ENCODE data around the gene AP5S1.
A peak's percentile ranks its signal among the peaks of the same experiment; 100 is the strongest.
"Not testable (repeated sequence)": the region's sequence is repeated elsewhere in the genome, so short reads cannot be mapped to it uniquely, and the experiment has no call there.

AP5S1 gene

DNA sequence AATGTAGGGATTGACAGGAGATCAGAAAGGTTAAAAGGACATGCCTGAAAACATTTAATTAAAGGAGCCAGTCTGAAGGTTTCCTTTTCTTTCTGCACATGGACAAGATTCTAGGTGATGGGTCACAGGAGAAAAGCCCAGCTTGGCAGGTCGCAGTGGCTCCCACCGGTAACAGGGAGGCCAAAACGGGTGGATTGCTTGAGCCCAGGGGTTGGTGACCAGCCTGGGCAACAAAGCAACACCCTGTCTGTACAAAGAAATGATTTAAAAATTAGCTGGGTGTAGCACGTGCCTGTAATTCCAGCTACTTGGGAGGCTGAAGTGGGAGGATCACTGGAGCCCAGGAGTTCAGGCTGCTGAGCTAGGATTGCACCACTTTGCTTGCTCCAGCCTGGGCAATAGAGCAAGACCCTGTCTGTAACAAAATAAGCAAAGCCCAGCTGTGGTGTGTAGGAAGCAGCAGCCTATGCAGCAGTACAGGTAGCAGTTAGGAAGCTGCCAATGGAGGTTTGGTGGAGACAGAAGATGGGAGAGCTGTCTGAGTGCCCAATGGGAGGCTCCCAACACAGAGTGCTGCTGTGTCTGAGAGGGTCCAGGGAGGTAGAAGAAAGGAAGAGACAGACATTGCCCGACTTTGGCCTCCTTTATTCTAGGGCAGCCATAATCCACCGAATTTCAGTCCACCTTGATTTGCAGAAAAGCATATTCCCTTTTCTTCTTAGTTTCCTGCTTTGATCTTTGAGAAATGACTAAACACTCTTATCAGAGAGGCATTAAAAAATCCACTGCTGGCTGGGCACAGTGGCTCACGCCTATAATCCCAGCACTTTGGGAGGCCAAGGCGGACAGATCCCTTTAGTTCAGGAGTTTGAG lies 7.1 kb upstream of the AP5S1 start:
- no peak for DNase-seq (ENCODE audit: low spot score)

DNA sequence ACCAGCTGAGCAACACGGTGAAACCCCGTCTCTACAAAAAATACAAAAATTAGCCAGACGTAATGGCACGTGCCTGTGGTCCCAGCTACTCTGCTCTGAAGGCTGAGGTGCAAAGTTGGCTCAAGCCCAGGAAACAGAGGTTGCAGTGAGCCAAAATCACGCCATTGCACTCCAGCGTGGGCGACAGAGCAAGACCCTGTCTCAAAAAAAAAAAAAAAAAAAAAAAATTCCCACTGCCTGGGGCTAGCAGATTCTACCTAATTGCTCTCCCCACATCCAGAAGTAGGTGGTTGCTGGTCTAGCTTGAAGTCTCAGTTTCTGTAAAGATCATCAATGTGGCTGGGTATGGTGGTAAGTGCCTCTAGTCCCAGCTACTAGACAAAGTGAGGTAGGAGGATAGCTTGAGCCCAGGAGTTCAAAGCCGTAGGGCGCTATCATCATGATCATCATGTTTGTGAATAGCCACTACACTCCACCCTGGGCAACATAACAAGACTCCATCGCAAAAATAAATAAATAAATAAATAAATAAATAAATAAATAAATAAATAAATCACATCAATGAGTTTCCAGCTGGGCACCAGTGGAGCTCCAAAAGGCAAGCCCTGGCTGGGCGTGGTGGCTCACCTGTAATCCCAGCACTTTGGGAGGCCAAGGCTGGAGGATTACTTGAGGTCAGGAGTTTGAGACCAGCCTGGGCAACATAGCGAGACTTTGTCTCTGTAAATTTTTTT lies 6.3 kb upstream of the AP5S1 start:
- no peak for DNase-seq (ENCODE audit: low spot score)

DNA sequence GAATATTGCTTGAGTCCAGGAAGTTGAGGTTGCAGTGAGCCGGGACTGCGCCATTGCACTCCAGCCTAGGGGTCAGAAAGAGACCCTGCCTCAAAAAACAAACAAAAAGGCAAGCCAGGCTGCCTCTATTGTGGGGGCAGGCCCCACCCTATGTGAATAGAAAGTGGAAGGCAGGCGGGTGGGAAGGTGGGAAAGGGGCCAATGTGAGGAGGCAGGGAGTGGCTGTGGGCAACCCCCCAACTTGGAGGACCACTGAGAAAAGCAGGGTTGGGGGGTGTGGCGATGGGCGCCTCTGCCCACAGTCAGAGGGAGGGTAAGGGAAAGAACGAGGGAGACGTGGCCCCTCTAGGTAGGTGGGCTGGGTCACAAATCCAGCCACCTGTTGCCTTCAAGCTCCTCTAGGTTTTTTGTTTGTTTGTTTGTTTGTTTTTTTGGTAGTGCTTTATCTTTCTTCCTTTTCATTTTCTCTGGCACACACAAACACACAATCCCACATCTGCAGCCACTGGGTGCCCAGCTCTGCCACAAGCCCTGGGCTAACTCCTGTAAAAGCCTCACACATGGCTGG lies 5.3 kb upstream of the AP5S1 start:
- DNase-seq (ENCODE audit: low spot score) = no peak

DNA sequence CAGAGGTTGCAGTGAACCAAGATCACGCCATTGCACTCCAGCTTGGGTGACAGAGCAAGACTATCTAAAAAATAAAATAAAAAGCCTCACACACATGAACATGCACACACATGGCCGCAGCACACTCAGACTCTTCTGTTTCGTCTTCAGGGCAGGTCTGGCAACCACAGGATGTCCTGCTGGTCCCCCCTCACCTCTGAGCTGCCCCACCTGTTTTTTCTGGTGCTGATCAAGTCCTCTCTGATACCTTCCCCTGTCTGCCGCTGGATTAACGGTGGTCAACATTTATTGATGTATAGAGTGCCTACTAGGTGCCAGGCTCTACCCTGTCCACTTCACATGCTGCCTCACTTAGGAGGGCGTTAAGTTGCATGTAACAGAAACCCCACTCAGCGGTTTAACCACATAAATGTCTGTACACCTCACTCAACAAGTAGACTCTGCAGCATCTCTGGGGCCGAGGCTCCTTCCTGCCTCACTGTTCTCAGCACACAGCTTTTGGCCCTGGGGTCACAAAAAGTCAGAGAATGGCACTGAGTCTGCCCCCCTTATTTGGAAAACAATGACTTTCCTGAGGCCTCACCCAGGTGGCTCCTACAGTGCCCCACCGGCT lies 4.5 kb upstream of the AP5S1 start:
- no peak for DNase-seq (ENCODE audit: low spot score)

DNA sequence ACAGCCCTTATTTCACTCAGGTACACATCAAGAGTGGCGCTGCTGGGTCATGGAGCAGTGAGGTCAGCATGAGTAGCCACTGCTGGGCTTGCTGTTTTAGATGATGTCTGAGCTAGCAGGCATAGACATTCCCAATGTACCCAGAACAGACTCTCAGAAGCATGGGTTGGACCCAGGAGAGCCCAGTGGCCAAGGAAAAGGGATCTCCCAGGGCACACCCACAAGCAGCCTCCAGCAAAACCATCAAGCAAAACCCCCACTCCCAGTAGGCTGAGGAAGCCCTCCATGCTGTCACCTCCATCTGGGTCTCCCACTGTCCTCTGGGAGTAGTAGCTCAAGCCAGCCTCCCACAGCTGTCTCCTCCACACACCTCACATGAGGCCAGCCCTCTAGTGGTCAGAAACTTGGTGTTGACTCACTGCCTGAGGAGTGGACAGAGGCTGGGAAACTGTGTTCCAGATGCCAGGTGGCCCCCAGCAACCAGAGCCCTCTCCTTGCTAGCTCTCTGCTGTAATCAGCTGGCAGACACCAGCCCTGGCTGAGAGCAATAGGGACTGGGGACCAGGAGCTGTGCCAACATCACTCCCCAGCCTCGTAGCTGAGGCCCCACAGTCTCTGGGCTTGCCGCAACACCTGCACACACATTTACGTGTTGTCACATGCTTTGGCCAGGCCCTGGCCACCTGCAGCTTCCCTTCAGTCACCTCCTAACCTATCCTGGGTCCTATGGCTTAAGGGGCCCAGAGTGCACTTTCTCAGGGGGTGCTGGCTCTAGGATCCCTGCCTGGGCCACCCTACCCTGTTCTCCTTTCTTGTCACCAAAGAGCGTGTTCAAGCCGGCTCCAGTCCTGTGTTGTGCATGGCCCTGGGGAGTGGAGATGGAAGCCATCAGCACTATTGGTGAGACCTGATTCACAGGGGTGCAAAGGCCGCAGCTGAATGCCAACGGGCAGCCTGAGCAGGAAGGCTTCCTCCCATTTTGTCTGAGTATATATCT lies 1.9 kb upstream of the AP5S1 start:
- peak; percentile 84 for DNase-seq (ENCODE audit: low spot score)

DNA sequence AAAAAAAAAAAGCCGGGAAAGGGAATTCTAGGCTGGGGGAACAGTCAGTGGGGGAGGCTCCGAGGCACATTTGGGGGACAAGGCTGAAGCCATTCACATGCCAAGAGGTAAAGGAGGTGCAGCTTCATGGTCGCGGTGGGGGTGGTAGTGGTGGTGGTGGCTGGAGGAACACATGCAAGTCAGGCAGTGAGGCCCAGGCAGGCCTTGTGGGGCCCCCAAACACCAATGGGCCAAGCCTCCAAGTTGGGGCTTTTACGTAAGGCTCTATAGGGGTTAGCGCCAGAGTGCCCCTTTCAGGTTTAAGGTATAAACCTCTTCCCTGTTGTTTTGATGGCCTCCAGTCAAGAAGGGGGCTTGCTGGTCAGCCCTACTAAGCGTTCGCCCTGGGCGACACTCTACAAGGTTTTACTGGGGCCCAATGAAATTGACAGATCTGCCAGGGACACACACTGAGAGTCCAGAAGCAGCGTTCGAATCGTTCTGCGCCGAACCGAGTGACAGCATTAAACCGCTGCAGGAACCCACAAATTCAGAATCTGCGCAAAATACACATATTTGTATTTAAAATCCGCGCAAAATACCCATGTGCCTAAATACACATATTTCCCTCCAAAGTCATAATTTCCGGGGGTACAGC lies 818 bp upstream of the AP5S1 start:
- DNase-seq (ENCODE audit: low spot score) = no peak

DNA sequence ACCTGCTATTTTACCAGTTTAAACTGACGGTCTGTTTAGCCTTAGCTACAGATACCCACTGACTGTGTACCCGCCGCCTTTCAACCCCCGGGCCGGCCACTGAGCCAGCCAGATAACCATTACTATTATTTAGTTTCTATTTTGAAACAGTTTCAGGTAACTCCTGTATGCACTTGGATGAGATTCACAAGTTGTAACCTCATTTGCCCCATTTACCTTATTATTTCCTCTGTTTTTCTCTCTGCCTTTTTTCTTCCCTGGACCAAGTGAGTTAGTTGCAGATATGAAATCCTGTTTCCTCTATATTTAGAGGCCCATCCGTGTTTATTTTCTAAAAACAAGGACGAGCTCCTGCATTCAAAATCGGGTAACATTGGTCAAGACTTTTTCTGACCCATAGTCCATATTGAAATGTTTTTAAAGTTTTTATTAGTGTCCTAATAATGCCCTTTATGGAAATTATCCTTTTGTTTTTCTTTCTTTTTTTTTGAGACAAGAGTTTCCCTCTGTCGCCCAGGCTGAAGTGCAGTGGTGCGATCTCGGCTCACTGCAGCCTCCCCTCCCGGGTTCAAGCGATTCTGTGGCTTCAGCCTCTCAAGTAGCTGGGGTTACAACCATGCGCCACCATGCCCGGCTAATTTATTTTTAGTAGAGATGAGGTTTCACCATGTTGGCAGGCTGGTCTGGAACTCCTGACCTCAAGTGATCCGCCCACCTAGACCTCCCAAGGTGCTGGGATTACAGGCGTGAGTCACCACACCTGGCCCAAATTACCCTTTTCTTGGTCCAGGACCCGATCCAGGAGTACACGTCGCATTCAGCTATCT lies 767 bp downstream of the AP5S1 start:
- DNase-seq (ENCODE audit: low spot score) = no peak

DNA sequence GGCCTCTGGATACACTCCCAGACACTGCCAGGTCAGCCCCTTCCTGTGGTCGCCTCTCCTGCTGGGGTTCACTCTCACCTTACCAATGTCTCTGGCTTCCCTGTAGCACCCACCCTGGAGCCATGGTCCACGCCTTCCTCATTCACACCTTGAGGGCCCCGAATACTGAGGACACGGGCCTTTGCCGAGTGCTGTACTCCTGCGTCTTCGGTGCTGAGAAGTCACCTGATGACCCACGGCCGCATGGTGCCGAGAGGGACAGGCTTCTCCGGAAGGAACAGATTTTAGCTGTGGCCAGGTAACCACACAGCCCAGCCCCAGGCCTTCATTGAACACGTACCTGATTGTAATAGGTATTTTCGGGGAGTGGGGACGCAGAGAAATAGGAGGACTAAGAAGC lies 1.6 kb downstream of the AP5S1 start:
- no peak for DNase-seq (ENCODE audit: low spot score)

DNA sequence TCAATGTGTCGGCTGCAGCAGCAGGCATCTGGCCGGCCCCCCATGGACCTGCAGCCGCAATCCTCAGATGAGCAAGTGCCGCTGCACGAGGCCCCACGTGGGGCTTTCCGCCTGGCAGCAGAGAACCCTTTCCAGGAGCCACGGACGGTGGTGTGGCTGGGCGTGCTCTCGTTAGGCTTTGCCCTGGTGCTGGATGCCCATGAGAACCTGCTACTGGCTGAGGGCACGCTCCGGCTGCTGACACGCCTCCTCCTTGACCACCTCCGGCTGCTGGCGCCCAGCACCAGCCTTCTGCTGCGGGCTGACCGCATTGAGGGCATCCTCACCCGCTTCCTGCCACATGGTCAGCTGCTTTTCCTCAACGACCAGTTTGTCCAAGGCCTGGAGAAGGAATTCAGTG lies 3.5 kb downstream of the AP5S1 start:
- no peak for DNase-seq (ENCODE audit: low spot score)

DNA sequence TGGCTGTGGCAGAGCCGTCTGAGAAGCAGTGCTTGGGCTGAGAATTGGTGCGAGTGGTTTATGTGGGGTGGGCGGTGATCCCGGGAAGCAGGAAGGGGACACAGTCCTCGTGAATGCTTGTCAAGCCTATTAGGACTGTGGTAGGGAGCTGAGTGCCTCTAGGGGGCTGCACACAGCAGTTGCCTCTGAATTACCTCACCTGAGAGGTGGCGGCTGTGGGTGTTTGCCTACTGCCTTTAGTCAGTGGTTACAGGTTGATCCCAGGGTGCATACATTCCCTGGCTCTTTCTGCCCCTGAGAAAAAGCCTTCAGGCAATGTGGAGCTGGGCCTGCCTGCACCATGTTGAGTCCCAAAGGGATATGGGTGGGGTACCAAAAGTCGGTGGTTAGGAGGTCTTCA lies 5.2 kb downstream of the AP5S1 start:
- DNase-seq (ENCODE audit: low spot score) = no peak

DNA sequence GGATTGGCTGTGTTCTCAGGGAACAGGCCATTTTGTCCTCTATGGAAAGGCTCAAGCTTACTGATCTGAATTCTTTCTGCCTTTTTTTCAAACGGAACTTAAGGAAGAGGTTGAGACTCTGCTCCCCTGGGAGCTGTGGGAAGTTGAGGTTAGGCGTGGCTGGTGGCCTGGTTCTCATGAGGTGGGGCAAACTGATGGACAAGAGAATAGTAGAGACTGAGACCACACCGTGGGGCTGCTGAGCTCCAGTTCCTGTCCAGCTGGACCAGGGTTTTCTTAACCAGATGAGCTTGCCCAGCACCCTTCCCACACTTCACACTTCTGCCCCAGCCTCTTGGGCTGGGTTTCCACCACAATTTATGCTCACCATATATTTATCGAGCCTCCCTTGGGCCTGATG lies 6.1 kb downstream of the AP5S1 start:
- DNase-seq (ENCODE audit: low spot score) = no peak

DNA sequence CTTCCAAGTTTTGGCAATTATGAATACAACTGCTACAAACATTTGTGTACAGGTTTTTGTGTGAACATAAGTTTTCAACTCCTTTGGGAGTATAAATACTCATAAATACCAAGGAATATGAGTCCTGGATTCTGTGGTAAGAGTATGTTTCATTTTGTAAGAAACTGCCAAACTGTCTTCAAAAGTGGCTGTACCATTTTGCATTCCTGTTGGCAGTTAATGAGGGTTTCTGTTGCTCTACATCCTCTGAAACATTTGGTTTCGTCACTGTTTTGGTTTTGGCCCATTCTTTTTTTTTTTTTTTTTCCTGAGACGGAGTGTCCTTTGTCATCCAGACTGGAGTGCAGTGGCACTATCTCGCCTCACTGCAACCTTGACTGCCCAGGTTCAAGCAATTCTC lies 8.5 kb downstream of the AP5S1 start:
- no peak for DNase-seq (ENCODE audit: low spot score)

DNA sequence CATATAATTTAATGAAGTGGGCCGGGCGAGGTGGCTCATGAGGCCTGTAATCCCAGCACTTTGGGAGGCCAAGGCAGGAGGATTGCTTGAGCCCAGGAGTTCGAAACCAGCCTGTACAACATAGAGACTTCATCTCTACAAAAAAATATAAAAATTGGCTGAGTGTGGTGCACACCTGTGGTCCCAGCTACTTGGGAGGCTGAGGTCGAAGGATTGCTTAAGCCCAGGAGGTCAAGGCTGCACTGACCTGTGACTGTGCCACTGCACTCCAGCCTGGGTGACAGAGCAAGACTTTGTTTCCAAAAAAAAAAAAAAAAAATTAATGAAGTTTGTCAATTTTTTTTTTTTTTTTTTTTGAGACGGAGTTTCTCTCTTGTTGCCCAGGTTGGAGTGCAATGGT lies 9.5 kb downstream of the AP5S1 start:
- not testable (repeated sequence) for DNase-seq (ENCODE audit: low spot score)

DNA sequence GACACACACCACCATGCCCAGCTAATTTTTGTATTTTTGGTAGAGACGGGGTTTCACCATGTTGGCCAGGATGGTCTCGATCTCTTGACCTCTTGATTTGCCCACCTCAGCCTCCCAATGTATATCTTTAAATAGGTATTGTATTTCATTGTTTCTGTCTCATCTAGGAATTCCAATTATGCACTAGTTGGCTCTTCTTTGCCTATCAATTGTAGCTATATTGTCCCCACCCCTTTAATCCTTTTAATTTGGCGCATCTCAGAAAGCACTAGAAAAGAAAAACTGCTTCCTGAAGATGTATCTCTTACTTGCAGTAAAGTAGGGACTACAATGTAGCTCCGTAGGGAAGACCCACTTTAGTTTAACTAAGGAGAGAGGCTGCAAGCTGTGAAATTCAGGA lies 15.8 kb downstream of the AP5S1 start:
- no peak for DNase-seq (ENCODE audit: low spot score)

DNA sequence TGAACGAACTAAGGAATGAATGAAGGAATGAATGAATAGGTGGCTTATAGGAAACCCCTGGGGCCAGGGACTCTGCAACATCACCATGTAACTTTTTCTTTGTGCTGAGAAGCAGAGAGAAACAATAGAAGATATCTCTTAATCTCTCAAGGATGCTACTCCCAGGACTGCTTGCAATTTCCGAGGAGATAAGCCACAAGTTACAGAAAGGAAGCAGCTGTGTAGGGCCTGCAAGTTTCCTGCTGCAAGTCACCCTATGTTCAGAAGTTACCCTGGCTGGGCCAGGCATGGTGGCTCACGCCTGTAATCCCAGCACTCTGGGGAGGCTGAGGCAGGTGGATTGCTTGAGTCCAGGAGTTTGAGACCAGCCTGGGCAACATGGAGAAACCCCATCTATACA lies 19.0 kb downstream of the AP5S1 start:
- DNase-seq (ENCODE audit: low spot score) = no peak

DNA sequence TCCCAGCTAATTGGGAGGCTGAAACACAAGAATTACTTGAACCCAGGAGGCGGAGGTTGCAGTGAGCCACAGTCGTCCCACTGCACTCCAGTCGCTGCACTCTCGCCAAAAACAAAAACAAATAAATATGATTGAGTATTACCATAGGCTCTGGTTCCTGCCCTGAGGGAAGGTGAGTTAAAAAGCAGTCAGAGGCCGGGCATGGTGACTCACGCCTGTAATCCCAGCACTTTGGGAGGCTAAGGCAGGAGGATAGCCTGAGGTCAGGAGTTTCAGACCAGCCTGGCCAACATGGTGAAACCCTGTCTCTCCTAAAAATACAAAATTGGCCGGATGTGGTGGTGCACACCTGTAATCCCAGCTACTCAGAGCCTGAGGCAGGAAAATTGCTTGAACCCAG lies 19.9 kb downstream of the AP5S1 start:
- not testable (repeated sequence) for DNase-seq (ENCODE audit: low spot score)

DNA sequence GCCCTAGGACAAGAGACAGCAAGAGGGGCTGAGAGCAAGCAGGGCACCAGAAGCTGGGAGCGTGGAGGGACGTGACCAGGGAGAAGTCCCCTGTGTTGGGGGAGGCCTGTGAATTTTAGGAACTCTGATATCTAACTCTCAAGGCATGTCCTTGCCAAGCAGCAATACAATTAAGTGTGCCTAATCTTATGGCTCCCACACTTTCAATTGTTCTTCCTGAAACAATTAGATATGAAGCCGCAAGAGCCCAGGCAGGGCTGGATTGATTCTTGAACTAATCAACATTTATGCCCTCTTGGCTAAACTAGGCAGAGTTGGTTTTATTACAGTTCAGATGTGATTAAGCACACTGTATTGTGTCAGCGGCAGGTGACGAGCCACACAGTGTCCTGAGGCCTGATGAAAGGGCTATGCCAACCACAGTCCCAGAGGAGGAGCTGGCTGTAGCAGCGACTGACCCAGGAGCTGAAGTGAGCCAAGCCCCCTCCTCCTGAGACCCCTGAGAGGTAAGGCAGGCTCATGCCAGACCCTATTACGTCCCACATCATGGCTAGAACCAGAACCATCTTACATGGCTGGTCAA lies 22.1 kb downstream of the AP5S1 start:
- no peak for DNase-seq (ENCODE audit: low spot score)

DNA sequence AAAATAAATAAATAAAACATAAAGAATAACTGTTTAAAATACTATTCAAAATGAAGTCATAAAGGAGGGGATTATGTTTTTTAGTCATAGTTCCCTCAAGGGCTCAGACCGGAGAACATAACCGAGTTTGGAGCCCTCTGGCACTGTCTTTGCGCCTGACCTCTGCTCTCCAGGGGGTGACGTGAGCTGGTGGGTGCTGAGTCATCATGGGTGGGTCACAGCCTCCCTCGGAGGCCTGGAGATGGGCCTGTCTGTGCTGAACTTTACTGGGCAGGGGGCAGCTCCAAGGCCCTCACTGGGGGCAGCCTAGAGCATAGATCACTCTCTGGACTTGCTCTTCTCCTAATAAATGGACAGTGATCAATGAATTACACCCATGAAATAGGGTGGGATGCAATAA lies 23.1 kb downstream of the AP5S1 start:
- peak; percentile 52 for DNase-seq (ENCODE audit: low spot score)

DNA sequence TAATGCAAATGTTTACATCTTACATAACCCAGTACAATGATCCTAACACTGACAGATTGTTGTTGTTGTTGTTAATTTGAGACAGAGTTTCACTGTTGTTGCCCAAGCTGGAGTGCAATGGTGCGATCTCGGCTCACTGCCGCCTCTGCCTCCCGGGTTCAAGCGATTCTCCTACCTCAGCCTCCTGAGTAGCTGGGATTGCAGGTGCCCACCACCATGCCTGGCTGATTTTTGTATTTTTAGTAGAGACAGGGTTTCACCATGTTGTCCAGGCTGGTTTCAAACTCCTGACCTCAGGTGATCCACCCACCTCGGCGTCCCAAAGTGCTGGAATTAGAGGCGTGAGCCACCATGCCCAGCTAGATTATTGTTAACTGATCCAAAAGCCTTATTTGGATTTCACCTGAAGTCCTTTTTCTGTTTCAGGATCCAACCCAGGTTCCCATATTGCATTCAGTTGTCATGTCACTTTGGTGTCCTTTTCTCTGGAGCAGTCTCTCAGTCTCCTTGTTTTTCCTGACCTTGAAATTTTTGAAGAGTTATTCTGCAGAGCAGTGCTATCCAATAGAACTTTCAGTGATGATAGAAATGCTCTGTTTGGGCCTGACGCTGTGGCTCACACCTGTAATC lies 23.8 kb downstream of the AP5S1 start:
- DNase-seq (ENCODE audit: low spot score) = not testable (repeated sequence)
